Activated CD4-positive, alpha-beta memory T cell treated with anti-CD3 and anti-CD28 coated beads for 36 hours (primary cell): ENCODE results near the gene B4GALT2. TPM values are rescaled to one million over a fixed set of nuclear protein-coding genes. Genes with fewer than 3 reads are reported as not detected.

ENCODE experiments used
- CTCF ChIA-PET: fragments of 350-600 bp; sonication (Branson Sonifier 250); formaldehyde crosslinking; loops from one replicate; lab custom pipeline; 2021; ENCODE audit warnings: antibody characterized with exemption, inconsistent platforms; lab: Charles Lee
- POLR2A ChIA-PET: fragments of 350-600 bp; sonication (Branson Sonifier 250); formaldehyde crosslinking; loops from one replicate; lab custom pipeline; 2021; ENCODE audit warnings: antibody characterized with exemption; lab: Charles Lee
- DNase-seq: peaks from one replicate; pipeline ENCODE4 v3.0.0-alpha.2; 2020
- H3K27ac Mint-ChIP-seq: one replicate; pipeline ENCODE4 v1.8.0; 2021; ENCODE audit warnings: mixed read lengths
- H3K27me3 Mint-ChIP-seq: one replicate; pipeline ENCODE4 v1.8.0; 2021; ENCODE audit warnings: mixed read lengths
- H3K36me3 Mint-ChIP-seq: one replicate; pipeline ENCODE4 v1.8.0; 2021; ENCODE audit warnings: mixed read lengths
- H3K4me1 Mint-ChIP-seq: one replicate; pipeline ENCODE4 v1.8.0; 2021; ENCODE audit warnings: low read depth, mixed read lengths
- H3K4me3 Mint-ChIP-seq: one replicate; pipeline ENCODE4 v1.8.0; 2021; ENCODE audit warnings: mild to moderate bottlenecking, mixed read lengths
- H3K9me3 Mint-ChIP-seq: one replicate; pipeline ENCODE4 v1.8.0; 2021; ENCODE audit warnings: mixed read lengths
- intact Hi-C: fragments of 100-400 bp; cut with micrococcal nuclease; formaldehyde crosslinking; loops from one replicate; pipeline ENCODE4 v1.15.1; 2023
- total RNA-seq, 2 experiments: library from RNA; stranded (reverse); gene quantifications; one replicate each; pipeline ENCODE4 v1.2.3, GENCODE V29; 2021

Gene B4GALT2
- total RNA-seq, 2 experiments from 2014 or later, result 26.1 TPM

- CTCF ChIA-PET, result interaction anchor here (0.7 to 3.8 kb wide), 4 partner anchors 14 to 56 kb away, joined by 3 to 23 read pairs (median 12); no protein-coding TSS in a partner anchor
- POLR2A ChIA-PET, result interaction anchor here (1.2 kb wide), 1 partner anchor 17 kb away, joined by 7 read pairs; the partner anchor contains the start of gene ATP6V0B
- Mint-ChIP-seq H3K36me3 (no peaks in the 10 kb centered on the region), H3K9me3 (no peaks in the 10 kb centered on the region), H3K4me3 (peak within 1 kb of the TSS; percentile 86), H3K27ac (peak within 1 kb of the TSS; percentile 56), H3K27me3 (no peaks in the 10 kb centered on the region), H3K4me1 (peaks cover 11% of the 10 kb centered on the region)
- DNase-seq, result peak; percentile 84
- intact Hi-C loops, result loop anchor here (5.0 kb wide), 1 partner anchor 41 kb away; the partner anchor contains the start of gene SLC6A9
Observed at GRCh38 chr1:43991476-43992231, 12.6 kb downstream of the B4GALT2 start, which contains the start of gene CCDC24. Gene CCDC24 (plus strand): TSS chr1:43991599. CDS start chr1:43991879, 280 bp downstream.

GRCh38 chr1:43992232-43992995 is 13.4 kb downstream of the B4GALT2 start:
- Mint-ChIP-seq H3K36me3 (no peaks in the 10 kb centered on the region), H3K9me3 (no peaks in the 10 kb centered on the region), H3K4me3 (peak overlapping the region; percentile 86), H3K27me3 (no peaks in the 10 kb centered on the region), H3K27ac (no peak overlapping the region), H3K4me1 (peaks cover 11% of the 10 kb centered on the region)
- intact Hi-C loops, result loop anchor here (5.0 kb wide), 1 partner anchor 40 kb away; the partner anchor contains the start of gene SLC6A9
- CTCF ChIA-PET, result interaction anchor here (0.7 to 3.8 kb wide), 5 partner anchors 10 to 55 kb away, joined by 3 to 23 read pairs (median 9); no protein-coding TSS in a partner anchor
- POLR2A ChIA-PET, result interaction anchor here (1.2 kb wide), 1 partner anchor 18 kb away, joined by 7 read pairs; the partner anchor contains the start of gene ATP6V0B
- no peak for DNase-seq

GRCh38 chr1:43993206-43993914 is 14.3 kb downstream of the B4GALT2 start:
- no peaks in the 10 kb centered on the region for H3K27me3 Mint-ChIP-seq
- ChIA-PET CTCF (interaction anchor here (2.0 to 3.8 kb wide), 3 partner anchors 12 to 54 kb away, joined by 9 to 23 read pairs (median 16); no protein-coding TSS in a partner anchor), POLR2A (no interaction called here)
- H3K36me3 Mint-ChIP-seq, result no peaks in the 10 kb centered on the region
- no peak for DNase-seq
- no peaks in the 10 kb centered on the region for H3K9me3 Mint-ChIP-seq
- H3K27ac Mint-ChIP-seq, result no peak overlapping the region
- intact Hi-C loops, result loop anchor here (5.0 kb wide), 1 partner anchor 39 kb away; the partner anchor contains the start of gene SLC6A9
- H3K4me3 Mint-ChIP-seq, result peak overlapping the region; percentile 86
- peaks cover 11% of the 10 kb centered on the region for H3K4me1 Mint-ChIP-seq

- no peaks in the 10 kb centered on the region for H3K27me3 Mint-ChIP-seq
- intact Hi-C loops, result loop anchor here (5.0 kb wide), 1 partner anchor 38 kb away; the partner anchor contains the start of gene SLC6A9
- POLR2A ChIA-PET, result no interaction called here
- peaks cover 11% of the 10 kb centered on the region for H3K4me1 Mint-ChIP-seq
- H3K4me3 Mint-ChIP-seq, result no peak overlapping the region
- no peaks in the 10 kb centered on the region for H3K36me3 Mint-ChIP-seq
- no peak for DNase-seq
- no peaks in the 10 kb centered on the region for H3K9me3 Mint-ChIP-seq
- CTCF ChIA-PET, result interaction anchor here (2.9 to 3.8 kb wide), 2 partner anchors 42 to 53 kb away, joined by 16 to 23 read pairs; no protein-coding TSS in a partner anchor
- no peak overlapping the region for H3K27ac Mint-ChIP-seq
Observed at GRCh38 chr1:43994071-43994470, 15.1 kb downstream of the B4GALT2 start.

- POLR2A ChIA-PET, result no interaction called here
- Mint-ChIP-seq H3K4me3 (no peak overlapping the region), H3K4me1 (peaks cover 11% of the 10 kb centered on the region), H3K9me3 (no peaks in the 10 kb centered on the region), H3K36me3 (no peaks in the 10 kb centered on the region), H3K27ac (no peak overlapping the region), H3K27me3 (no peaks in the 10 kb centered on the region)
- CTCF ChIA-PET, result interaction anchor here (3.8 kb wide), 1 partner anchor 52 kb away, joined by 23 read pairs; no protein-coding TSS in a partner anchor
- intact Hi-C loops, result loop anchor here (5.0 kb wide), 1 partner anchor 37 kb away; the partner anchor contains the start of gene SLC6A9
- DNase-seq, result peak; percentile 31
Observed at GRCh38 chr1:43994794-43995790, 16.1 kb downstream of the B4GALT2 start.

- DNase-seq, result no peak
- no peak overlapping the region for H3K4me3 Mint-ChIP-seq
- CTCF ChIA-PET, result no interaction called here
- no peaks in the 10 kb centered on the region for H3K9me3 Mint-ChIP-seq
- POLR2A ChIA-PET, result no interaction called here
- intact Hi-C loops, result no loop called here
- H3K4me1 Mint-ChIP-seq, result peaks cover 8% of the 10 kb centered on the region
- no peaks in the 10 kb centered on the region for H3K27me3 Mint-ChIP-seq
- no peak overlapping the region for H3K27ac Mint-ChIP-seq
- peaks cover 6% of the 10 kb centered on the region for H3K36me3 Mint-ChIP-seq
Observed at GRCh38 chr1:43995984-43996732, 17.1 kb downstream of the B4GALT2 start.

- CTCF ChIA-PET, result no interaction called here
- intact Hi-C loops, result no loop called here
- Mint-ChIP-seq H3K9me3 (no peaks in the 10 kb centered on the region), H3K4me1 (peaks cover 8% of the 10 kb centered on the region), H3K4me3 (no peak overlapping the region), H3K27ac (no peak overlapping the region), H3K27me3 (no peaks in the 10 kb centered on the region), H3K36me3 (peaks cover 7% of the 10 kb centered on the region)
- DNase-seq, result no peak
- POLR2A ChIA-PET, result no interaction called here
Observed at GRCh38 chr1:43996733-43997115, 17.7 kb downstream of the B4GALT2 start.

- Mint-ChIP-seq H3K9me3 (no peaks in the 10 kb centered on the region), H3K4me3 (no peak overlapping the region), H3K4me1 (peaks cover 3% of the 10 kb centered on the region), H3K27ac (no peak overlapping the region), H3K27me3 (no peaks in the 10 kb centered on the region), H3K36me3 (peaks cover 12% of the 10 kb centered on the region)
- ChIA-PET POLR2A (no interaction called here), CTCF (no interaction called here)
- no peak for DNase-seq
- intact Hi-C loops, result no loop called here
Observed at GRCh38 chr1:43997295-43997999, 18.4 kb downstream of the B4GALT2 start.

GRCh38 chr1:43998000-43998378 is 19.0 kb downstream of the B4GALT2 start:
- Mint-ChIP-seq H3K27me3 (no peaks in the 10 kb centered on the region), H3K4me1 (no peaks in the 10 kb centered on the region), H3K4me3 (no peak overlapping the region), H3K9me3 (no peaks in the 10 kb centered on the region), H3K36me3 (peaks cover 12% of the 10 kb centered on the region), H3K27ac (no peak overlapping the region)
- no peak for DNase-seq
- ChIA-PET POLR2A (no interaction called here), CTCF (no interaction called here)
- intact Hi-C loops, result no loop called here
